Hepatocyte (in vitro differentiated cells): Measurements from ENCODE around the gene MDFI.

Source experiments
- EZH2 ChIP-seq: fragments of 200-600 bp; sonication (generic); IDR thresholded peaks from 2 replicates; pipeline ENCODE4 v1.6.1; 2016; ENCODE audit warnings: antibody characterized with exemption, mild to moderate bottlenecking, borderline replicate concordance
- TF ChIP-seq, protein P1 (sequence below): fragments of 200-600 bp; sonication (generic); IDR thresholded peaks from 2 replicates; pipeline ENCODE4 v1.5.1; 2016; ENCODE audit warnings: antibody characterized with exemption, mild to moderate bottlenecking; ENCODE audit not compliant: poor library complexity

DNA sequence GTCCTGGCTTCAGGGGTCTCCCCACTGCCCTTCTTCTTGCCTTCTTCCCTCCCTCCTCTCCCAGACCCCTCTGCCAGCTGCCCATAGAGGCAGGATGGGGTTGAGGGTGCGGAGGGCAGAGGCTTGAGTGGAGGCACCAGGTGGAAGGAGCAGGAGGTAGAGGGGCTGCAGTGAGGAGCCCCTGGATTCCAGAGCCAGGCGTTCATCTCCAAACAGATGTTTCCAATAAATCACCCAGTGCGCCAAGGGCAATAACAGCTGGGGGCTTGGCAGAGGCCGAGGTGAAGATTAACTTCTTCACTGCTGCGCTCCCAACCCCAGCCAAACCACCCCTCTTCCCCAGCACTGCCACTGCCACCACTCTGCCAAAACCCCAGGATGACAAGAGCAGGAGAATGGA, 10.7 kb downstream of the MDFI start:
- TF ChIP-seq, protein P1, sequence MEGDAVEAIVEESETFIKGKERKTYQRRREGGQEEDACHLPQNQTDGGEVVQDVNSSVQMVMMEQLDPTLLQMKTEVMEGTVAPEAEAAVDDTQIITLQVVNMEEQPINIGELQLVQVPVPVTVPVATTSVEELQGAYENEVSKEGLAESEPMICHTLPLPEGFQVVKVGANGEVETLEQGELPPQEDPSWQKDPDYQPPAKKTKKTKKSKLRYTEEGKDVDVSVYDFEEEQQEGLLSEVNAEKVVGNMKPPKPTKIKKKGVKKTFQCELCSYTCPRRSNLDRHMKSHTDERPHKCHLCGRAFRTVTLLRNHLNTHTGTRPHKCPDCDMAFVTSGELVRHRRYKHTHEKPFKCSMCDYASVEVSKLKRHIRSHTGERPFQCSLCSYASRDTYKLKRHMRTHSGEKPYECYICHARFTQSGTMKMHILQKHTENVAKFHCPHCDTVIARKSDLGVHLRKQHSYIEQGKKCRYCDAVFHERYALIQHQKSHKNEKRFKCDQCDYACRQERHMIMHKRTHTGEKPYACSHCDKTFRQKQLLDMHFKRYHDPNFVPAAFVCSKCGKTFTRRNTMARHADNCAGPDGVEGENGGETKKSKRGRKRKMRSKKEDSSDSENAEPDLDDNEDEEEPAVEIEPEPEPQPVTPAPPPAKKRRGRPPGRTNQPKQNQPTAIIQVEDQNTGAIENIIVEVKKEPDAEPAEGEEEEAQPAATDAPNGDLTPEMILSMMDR, result no peak
- no peak for TF ChIP-seq EZH2
